CD4-positive, CD25-positive, alpha-beta regulatory T cell (primary cell): ENCODE data around the gene SERPINA6. TPM values are rescaled to one million over a fixed set of nuclear protein-coding genes. Genes with fewer than 3 reads are reported as not detected.

ENCODE experiments used
- ATAC-seq, 2 donors: fragments of 150-1000 bp; cut with Tn5 transposase; one replicate each; pipeline ENCODE4 v1.10.0; 2021; ENCODE audit warnings: low read depth in 2 of 2, moderate number of reproducible peaks in 2 of 2, moderate library complexity in 1 of 2
- DNase-seq, 3 donors: peaks; one replicate each; pipeline versions ENCODE4 v3.0.0 to v3.0.0-alpha.2; 2012 to 2022; ENCODE audit warnings: mixed read lengths in 1 of 3
- H3K27ac ChIP-seq: one replicate; pipeline ENCODE4 v1.7.0; 2013; ENCODE audit warnings: mild to moderate bottlenecking, low read length; ENCODE audit not compliant: insufficient read depth, poor library complexity, severe bottlenecking
- H3K27me3 ChIP-seq: one replicate; pipeline ENCODE4 v1.7.0; 2013; ENCODE audit warnings: low read length; ENCODE audit not compliant: control insufficient read depth, insufficient read depth
- H3K36me3 ChIP-seq: one replicate; pipeline ENCODE4 v1.7.0; 2013; ENCODE audit warnings: mild to moderate bottlenecking, low read length, moderate library complexity; ENCODE audit not compliant: control insufficient read depth, insufficient read depth
- H3K4me1 ChIP-seq: 2 replicates; pipeline ENCODE4 v1.7.0; 2013; ENCODE audit warnings: mild to moderate bottlenecking, low read length; ENCODE audit not compliant: insufficient read depth, control insufficient read depth, poor library complexity, severe bottlenecking
- H3K4me3 ChIP-seq: one replicate; pipeline ENCODE4 v1.7.0; 2013; ENCODE audit warnings: low read depth, mild to moderate bottlenecking, low read length, moderate library complexity
- H3K9me3 ChIP-seq, 2 experiments: 1 replicate in 1 of 2; 2 replicates in 1 of 2; pipeline ENCODE4 v1.7.0; 2013; ENCODE audit warnings: low read length in 2 of 2, mild to moderate bottlenecking in 1 of 2, moderate library complexity in 1 of 2; ENCODE audit not compliant: control insufficient read depth in 2 of 2
- H3K27ac Mint-ChIP-seq, 3 donors: one replicate each; pipeline ENCODE4 v1.8.0; 2020 to 2022; ENCODE audit warnings: mild to moderate bottlenecking in 3 of 3, mixed read lengths in 3 of 3, moderate library complexity in 2 of 3
- H3K27me3 Mint-ChIP-seq: one replicate; pipeline ENCODE4 v1.8.0; 2022; ENCODE audit warnings: mild to moderate bottlenecking, mixed read lengths
- H3K36me3 Mint-ChIP-seq: one replicate; pipeline ENCODE4 v1.8.0; 2020; ENCODE audit warnings: mixed read lengths
- H3K4me1 Mint-ChIP-seq, 4 donors: one replicate each; pipeline ENCODE4 v1.8.0; 2020 to 2022; ENCODE audit warnings: mixed read lengths in 4 of 4, mild to moderate bottlenecking in 1 of 4
- H3K4me3 Mint-ChIP-seq, 4 donors: one replicate each; pipeline ENCODE4 v1.8.0; 2020 to 2022; ENCODE audit warnings: mild to moderate bottlenecking in 4 of 4, mixed read lengths in 4 of 4, moderate library complexity in 3 of 4
- H3K9me3 Mint-ChIP-seq, 7 donors: one replicate each; pipeline ENCODE4 v1.8.0; 2020 to 2022; ENCODE audit warnings: mixed read lengths in 7 of 7, mild to moderate bottlenecking in 3 of 7, moderate library complexity in 2 of 7
- polyA plus RNA-seq, 4 donors: library from polyadenylated mRNA; unstranded; fragments of 300-500 nt; fragmentation: Illumina TruSeq; gene quantifications; one replicate each; pipeline ENCODE4 v1.2.3, GENCODE V29; 2021
- total RNA-seq: library from RNA; stranded (reverse); gene quantifications from one replicate; pipeline ENCODE4 v1.2.3, GENCODE V29; 2022

Gene SERPINA6
- total and polyA plus RNA-seq, 5 donors from 2014 or later = not detected

DNA sequence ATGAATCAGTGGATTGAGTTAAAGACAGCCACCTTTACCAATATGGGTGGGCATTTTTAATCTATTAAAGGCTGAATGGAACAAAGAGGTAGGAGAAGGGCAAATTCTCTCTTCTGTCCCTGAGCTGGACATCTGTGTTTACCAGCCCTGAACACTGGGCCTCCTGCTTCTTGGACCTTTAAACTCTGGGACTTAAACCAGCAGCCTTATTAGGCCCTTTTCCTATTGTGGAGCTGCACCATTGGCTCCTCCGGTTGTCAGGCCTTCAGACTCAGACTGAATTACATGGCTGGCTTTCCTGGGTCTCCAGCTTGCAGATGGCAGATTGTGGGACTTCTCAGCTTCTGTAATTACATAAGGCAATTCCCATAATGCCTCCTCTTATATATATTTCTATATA lies 6.4 kb downstream of the SERPINA6 start:
- Mint-ChIP-seq H3K4me1 (no peaks in the 10 kb centered on the region), H3K27me3 (peaks cover 6% of the 10 kb centered on the region), H3K27ac (no peak overlapping the region), H3K9me3 (peaks cover 0 to 4% (median 0%) of the 10 kb centered on the region in 7 donors), H3K36me3 (no peaks in the 10 kb centered on the region), H3K4me3 (no peak overlapping the region)
- no peak overlapping the region for H3K27ac ChIP-seq
- H3K4me3 ChIP-seq = no peak overlapping the region
- no peak for DNase-seq
- no peaks in the 10 kb centered on the region for H3K36me3 ChIP-seq
- no peak for ATAC-seq
- no peaks in the 10 kb centered on the region for H3K4me1 ChIP-seq
- no peaks in the 10 kb centered on the region for H3K9me3 ChIP-seq
- H3K27me3 ChIP-seq = no peaks in the 10 kb centered on the region

DNA sequence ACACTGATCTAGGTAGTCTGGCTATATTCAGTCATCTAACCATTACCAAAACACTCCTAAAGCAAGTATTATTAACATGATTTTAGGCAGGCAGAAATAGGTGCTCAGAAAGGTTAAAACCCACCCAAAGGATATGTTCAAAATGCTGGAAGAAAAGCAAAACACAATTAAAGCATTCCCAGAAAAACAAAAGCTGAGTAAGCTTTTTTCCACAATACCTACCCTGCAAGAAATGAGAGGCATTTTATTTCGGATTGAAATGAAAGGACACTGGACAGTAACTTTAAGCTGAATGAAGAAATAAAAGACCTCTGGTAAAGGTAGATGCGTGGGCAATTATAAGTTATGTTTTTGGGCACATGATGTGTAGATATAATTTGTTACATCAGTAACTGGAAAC lies 8.2 kb downstream of the SERPINA6 start:
- Mint-ChIP-seq H3K9me3 (peaks cover 0 to 4% (median 1%) of the 10 kb centered on the region in 7 donors), H3K36me3 (no peaks in the 10 kb centered on the region)

DNA sequence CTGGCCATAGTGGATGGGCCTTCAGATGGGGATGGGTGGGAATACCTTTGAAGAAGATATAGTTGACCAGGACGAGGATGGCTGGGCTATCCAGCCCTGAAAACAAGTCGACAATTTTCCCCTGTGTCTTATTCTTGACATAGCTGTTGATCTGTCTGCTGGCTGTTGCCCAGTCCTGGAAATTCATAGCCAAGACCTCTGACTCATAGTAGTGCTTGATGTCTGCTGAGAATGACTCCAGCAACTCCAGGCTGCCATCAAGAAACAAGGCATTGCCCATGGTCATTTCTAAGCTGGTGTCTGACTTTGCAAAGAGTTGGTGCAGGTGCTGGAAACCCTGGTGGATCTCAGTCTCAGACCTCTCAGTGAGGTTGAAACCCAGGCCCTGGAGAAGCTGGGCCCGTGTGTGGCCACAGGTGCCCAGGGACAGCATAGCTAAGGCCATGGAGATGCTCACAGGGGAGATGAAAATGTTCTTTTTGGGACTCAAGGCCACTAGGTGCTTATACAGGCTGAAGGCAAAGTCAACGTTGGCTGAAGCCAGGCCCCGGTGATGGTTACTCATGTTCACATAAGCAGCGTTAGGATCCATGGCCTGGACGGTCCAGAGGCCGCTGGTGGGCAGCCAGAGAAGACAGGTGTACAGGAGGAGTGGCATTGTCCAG lies 9.0 kb downstream of the SERPINA6 start:
- Histone ChIP-seq H3K4me1 (no peaks in the 10 kb centered on the region), H3K9me3 (no peaks in the 10 kb centered on the region), H3K36me3 (no peaks in the 10 kb centered on the region), H3K27ac (no peak overlapping the region), H3K27me3 (no peaks in the 10 kb centered on the region), H3K4me3 (no peak overlapping the region)
- Mint-ChIP-seq H3K4me1 (no peaks in the 10 kb centered on the region), H3K27ac (no peak overlapping the region), H3K9me3 (peaks cover 0 to 6% (median 2%) of the 10 kb centered on the region in 7 donors), H3K4me3 (no peak overlapping the region), H3K27me3 (peaks cover 6% of the 10 kb centered on the region), H3K36me3 (no peaks in the 10 kb centered on the region)
- ATAC-seq (no peak), DNase-seq (no peak)

More for the DNA sequence above, 8.2 kb downstream of the SERPINA6 start:
- H3K9me3 ChIP-seq = no peaks in the 10 kb centered on the region
- H3K4me1 ChIP-seq = no peaks in the 10 kb centered on the region
- no peaks in the 10 kb centered on the region for H3K36me3 ChIP-seq
- Mint-ChIP-seq H3K27ac (no peak overlapping the region), H3K4me3 (no peak overlapping the region), H3K27me3 (peaks cover 6% of the 10 kb centered on the region), H3K4me1 (no peaks in the 10 kb centered on the region)
- ATAC-seq (no peak), DNase-seq (no peak)
- H3K27me3 ChIP-seq = no peaks in the 10 kb centered on the region
- H3K27ac ChIP-seq = no peak overlapping the region
- no peak overlapping the region for H3K4me3 ChIP-seq

DNA sequence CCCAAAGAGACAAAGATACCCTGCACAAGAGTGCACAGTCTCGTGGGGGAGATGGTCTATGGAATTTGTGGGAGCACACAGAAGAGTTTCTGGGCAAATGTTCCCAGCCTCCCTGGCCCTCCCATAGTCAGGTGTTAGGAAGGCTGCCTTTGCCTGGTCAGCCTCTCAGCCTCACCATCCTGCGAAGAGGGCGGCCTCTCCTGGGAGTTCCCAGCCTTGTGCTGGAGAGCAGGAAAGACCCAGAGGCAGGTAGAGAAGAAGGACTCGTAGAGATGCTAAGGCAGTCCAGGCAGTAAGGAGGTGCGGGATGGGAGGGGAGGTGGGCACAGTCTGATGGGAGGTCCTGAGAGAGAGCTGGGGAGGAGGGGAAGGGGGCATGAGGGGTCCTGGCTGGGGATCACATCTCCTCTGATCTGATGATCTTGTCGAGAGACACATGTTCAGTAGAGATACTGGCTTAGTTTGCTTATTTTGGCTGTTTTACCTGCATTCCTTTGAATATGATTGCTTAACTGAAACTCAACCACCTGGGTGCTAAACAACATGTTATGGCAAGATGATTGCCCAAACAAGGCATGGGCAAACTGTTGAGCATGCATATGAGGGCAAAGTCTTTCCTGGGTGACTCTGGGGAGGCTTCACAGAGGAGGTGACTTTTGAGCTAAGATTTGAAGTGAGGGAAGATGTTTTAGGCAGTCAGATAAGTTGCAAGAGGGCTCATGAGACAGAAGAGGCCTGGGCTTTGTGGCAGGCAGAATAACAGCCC lies 10.5 kb downstream of the SERPINA6 start:
- Mint-ChIP-seq H3K36me3 (no peaks in the 10 kb centered on the region), H3K4me3 (no peak overlapping the region), H3K9me3 (peaks cover 0 to 17% (median 7%) of the 10 kb centered on the region in 7 donors), H3K4me1 (no peaks in the 10 kb centered on the region), H3K27ac (no peak overlapping the region), H3K27me3 (peaks cover 6% of the 10 kb centered on the region)
- Histone ChIP-seq H3K4me1 (no peaks in the 10 kb centered on the region), H3K27me3 (no peaks in the 10 kb centered on the region), H3K9me3 (peaks cover 0 to under 1% of the 10 kb centered on the region in 2 experiments), H3K27ac (no peak overlapping the region), H3K36me3 (no peaks in the 10 kb centered on the region), H3K4me3 (no peak overlapping the region)
- DNase-seq = no peak
- no peak for ATAC-seq

DNA sequence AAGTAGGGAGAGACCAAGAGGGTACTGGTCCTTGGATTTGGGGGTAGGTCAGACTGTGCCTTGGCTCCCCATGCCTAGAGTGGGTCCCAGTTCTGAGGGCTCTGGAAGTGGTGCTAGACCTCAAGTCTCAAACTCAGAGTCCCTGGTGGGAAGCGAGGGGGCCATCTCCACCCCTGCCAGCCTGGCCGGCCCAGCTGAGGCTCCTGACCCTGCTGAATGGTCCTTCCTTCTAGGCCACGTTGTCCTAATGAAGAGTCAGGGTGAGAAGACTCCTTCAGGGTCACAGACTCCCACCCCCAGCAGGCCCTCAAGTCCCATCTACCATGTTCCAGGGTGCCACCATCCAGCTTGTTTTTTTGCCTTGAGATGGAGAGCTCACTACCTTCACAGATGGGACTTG lies 12.9 kb downstream of the SERPINA6 start:
- no peak overlapping the region for H3K27ac Mint-ChIP-seq
- Histone ChIP-seq H3K27me3 (no peaks in the 10 kb centered on the region), H3K27ac (no peak overlapping the region), H3K36me3 (no peaks in the 10 kb centered on the region), H3K9me3 (peaks cover 2 to 5% of the 10 kb centered on the region in 2 experiments), H3K4me1 (no peaks in the 10 kb centered on the region), H3K4me3 (no peak overlapping the region)
- ATAC-seq = no peak
- no peaks in the 10 kb centered on the region for H3K4me1 Mint-ChIP-seq
- peaks cover 0 to 24% (median 7%) of the 10 kb centered on the region in 7 donors for H3K9me3 Mint-ChIP-seq
- no peak for DNase-seq
- no peaks in the 10 kb centered on the region for H3K36me3 Mint-ChIP-seq
- peaks cover 6% of the 10 kb centered on the region for H3K27me3 Mint-ChIP-seq
- no peak overlapping the region for H3K4me3 Mint-ChIP-seq

DNA sequence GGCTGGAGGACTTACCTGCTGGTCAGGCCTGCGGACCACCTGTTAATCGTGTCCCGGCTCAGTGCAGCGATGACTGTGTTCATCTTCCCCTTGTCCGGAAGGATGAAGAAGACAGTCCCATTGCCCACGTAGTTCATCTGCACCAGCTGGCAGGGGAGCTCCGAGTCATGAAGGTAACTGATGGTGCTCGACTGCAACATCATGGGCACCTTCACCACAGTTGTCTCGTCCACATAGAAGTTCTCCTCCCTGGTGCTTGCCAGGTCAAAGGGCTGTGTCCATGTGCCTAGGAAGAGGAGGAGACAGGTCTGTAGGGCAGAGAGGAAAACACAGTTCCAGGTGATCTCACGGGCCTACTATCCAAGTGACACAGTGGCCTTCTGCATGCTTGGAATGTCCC lies 13.4 kb downstream of the SERPINA6 start:
- no peaks in the 10 kb centered on the region for H3K4me1 ChIP-seq
- DNase-seq = no peak
- H3K27ac ChIP-seq = no peak overlapping the region
- H3K27me3 ChIP-seq = no peaks in the 10 kb centered on the region
- H3K4me3 ChIP-seq = no peak overlapping the region
- Mint-ChIP-seq H3K4me3 (no peak overlapping the region), H3K27me3 (peaks cover 6% of the 10 kb centered on the region), H3K27ac (no peak overlapping the region), H3K4me1 (no peaks in the 10 kb centered on the region), H3K9me3 (peaks cover 0 to 24% (median 7%) of the 10 kb centered on the region in 7 donors), H3K36me3 (no peaks in the 10 kb centered on the region)
- no peaks in the 10 kb centered on the region for H3K36me3 ChIP-seq
- H3K9me3 ChIP-seq = peaks cover 2 to 5% of the 10 kb centered on the region in 2 experiments
- ATAC-seq = no peak

DNA sequence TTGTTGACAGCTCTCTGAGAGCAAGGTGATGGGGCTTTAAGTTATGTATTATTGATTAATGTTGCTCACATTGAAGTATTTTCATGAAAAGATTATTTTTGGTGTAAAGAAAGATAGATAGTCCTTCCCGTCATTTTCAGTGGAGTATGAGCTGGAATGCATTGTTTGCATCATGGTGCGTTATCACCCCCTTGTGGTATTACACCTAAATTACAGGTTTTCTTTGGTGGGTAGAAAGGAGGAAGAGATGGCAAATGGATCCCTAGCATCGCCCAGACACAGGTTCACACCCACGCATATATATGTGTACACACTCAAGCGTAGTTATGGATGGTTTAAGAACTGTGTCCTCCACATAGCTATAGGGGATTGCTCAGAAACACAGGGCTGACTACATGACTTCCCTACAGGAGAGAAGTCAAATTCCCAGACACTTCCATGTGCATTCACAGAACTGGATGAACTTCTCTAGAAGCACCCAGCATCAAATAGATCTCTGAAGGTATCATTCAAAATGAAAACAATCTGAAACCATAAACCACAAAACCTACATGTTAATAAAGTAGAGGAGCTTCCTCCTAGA lies 15.6 kb downstream of the SERPINA6 start:
- no peak overlapping the region for H3K4me3 ChIP-seq
- no peaks in the 10 kb centered on the region for H3K4me1 ChIP-seq
- no peaks in the 10 kb centered on the region for H3K4me1 Mint-ChIP-seq
- H3K27me3 ChIP-seq = no peaks in the 10 kb centered on the region
- H3K27me3 Mint-ChIP-seq = no peaks in the 10 kb centered on the region
- H3K27ac ChIP-seq = no peak overlapping the region
- peaks cover 0 to 24% (median 10%) of the 10 kb centered on the region in 7 donors for H3K9me3 Mint-ChIP-seq
- no peaks in the 10 kb centered on the region for H3K36me3 ChIP-seq
- H3K36me3 Mint-ChIP-seq = no peaks in the 10 kb centered on the region
- no peak overlapping the region for H3K27ac Mint-ChIP-seq
- no peak overlapping the region for H3K4me3 Mint-ChIP-seq
- peaks cover 2 to 5% of the 10 kb centered on the region in 2 experiments for H3K9me3 ChIP-seq
- no peak for ATAC-seq
- DNase-seq = peak in 1 of 3 donors; percentile 7
